ENCODE results near the gene FOXD3. TPM values are rescaled to one million over a fixed set of nuclear protein-coding genes. Genes with fewer than 3 reads are reported as not detected.

Gene FOXD3
- total and polyA plus RNA-seq, 9 donors, result 0.20 to 0.79 (median 0.42) TPM; not detected in 3

- Histone ChIP-seq H3K4me3 (peak overlapping the region; percentile 84), H3K27me3 (no peaks in the 10 kb centered on the region), H3K27ac (peak overlapping the region; percentile 32 to 60), H3K36me3 (no peaks in the 10 kb centered on the region), H3K9me3 (no peaks in the 10 kb centered on the region), H3K4me1 (ENCODE audit: insufficient read depth) (peaks cover 3% of the 10 kb centered on the region)
- TF ChIP-seq POLR2A (IDR thresholded peaks at IDR 0.05), result no peak
- DNase-seq, result no peak
- 1 to 3% (median 2%) methylated on average over 10 of the region's 10 CpGs for WGBS, 3 donors
- intact Hi-C loops (cut with DNase I), result no loop called here
These were observed 45.8 kb downstream of the FOXD3 start for GRCh38 chr1:63368131-63368530.

Small RNA genes lying within 50 kb of the gene (microRNA-seq; reads per million reads assigned to microRNA genes)
- 0 reads per million in 3 donors for gene MIR6068

Small RNA genes lying within 50 kb of the gene (small RNA-seq; reads per million reads assigned to genes)
- gene MIR6068, result not detected
- gene RF00019, result not detected

Other genes with a start within 250 kb of the FOXD3 start
- 10 to 100 TPM in 3 of 7 donors, 1 to 10 TPM in 4; 8.1 to 11.8 (median 9.1) TPM for gene ALG6, start 45.1 kb downstream of the FOXD3 start, total RNA-seq
- gene ALG6, start 45.1 kb downstream of the FOXD3 start, polyA plus RNA-seq, result 10 to 100 TPM in 1 of 2 donors, 1 to 10 TPM in 1; 6.6 to 14.2 TPM
- 10 to 100 TPM; 10.7 to 32.1 (median 22.3) TPM for gene ITGB3BP, start 200.7 kb downstream of the FOXD3 start, total RNA-seq
- 10 to 100 TPM; 13.8 to 26.6 TPM for gene ITGB3BP, start 200.7 kb downstream of the FOXD3 start, polyA plus RNA-seq
- 10 to 100 TPM in 3 of 7 donors, 1 to 10 TPM in 4; 7.2 to 26.3 (median 8.8) TPM for gene EFCAB7, start 201.0 kb downstream of the FOXD3 start, total RNA-seq
- 1 to 10 TPM; 6.5 to 8.2 TPM for gene EFCAB7, start 201.0 kb downstream of the FOXD3 start, polyA plus RNA-seq